ENCODE data around the gene CYP46A1.

The CYP46A1 gene

GRCh38 chr14:99720941-99721791, 37.1 kb downstream of the CYP46A1 start:
- no peak overlapping the region for H3K4me3 ChIP-seq (ENCODE audit: low read length)
- TF ChIP-seq CTCF (conservative IDR thresholded peaks at IDR 0.05; ENCODE audit: low read length) = no peak
- no peak for DNase-seq (ENCODE audit: low read depth)

GRCh38 chr14:99721792-99722516, 37.9 kb downstream of the CYP46A1 start:
- DNase-seq (ENCODE audit: low read depth) = no peak
- no peak for TF ChIP-seq CTCF (conservative IDR thresholded peaks at IDR 0.05; ENCODE audit: low read length)
- H3K4me3 ChIP-seq (ENCODE audit: low read length) = no peak overlapping the region

GRCh38 chr14:99722741-99723140, 38.6 kb downstream of the CYP46A1 start:
- H3K4me3 ChIP-seq (ENCODE audit: low read length) = no peak overlapping the region
- no peak for TF ChIP-seq CTCF (conservative IDR thresholded peaks at IDR 0.05; ENCODE audit: low read length)
- no peak for DNase-seq (ENCODE audit: low read depth)

GRCh38 chr14:99724196-99724891, 40.2 kb downstream of the CYP46A1 start:
- TF ChIP-seq CTCF (conservative IDR thresholded peaks at IDR 0.05; ENCODE audit: low read length) = no peak
- H3K4me3 ChIP-seq (ENCODE audit: low read length) = no peak overlapping the region
- no peak for DNase-seq (ENCODE audit: low read depth)

DNA sequence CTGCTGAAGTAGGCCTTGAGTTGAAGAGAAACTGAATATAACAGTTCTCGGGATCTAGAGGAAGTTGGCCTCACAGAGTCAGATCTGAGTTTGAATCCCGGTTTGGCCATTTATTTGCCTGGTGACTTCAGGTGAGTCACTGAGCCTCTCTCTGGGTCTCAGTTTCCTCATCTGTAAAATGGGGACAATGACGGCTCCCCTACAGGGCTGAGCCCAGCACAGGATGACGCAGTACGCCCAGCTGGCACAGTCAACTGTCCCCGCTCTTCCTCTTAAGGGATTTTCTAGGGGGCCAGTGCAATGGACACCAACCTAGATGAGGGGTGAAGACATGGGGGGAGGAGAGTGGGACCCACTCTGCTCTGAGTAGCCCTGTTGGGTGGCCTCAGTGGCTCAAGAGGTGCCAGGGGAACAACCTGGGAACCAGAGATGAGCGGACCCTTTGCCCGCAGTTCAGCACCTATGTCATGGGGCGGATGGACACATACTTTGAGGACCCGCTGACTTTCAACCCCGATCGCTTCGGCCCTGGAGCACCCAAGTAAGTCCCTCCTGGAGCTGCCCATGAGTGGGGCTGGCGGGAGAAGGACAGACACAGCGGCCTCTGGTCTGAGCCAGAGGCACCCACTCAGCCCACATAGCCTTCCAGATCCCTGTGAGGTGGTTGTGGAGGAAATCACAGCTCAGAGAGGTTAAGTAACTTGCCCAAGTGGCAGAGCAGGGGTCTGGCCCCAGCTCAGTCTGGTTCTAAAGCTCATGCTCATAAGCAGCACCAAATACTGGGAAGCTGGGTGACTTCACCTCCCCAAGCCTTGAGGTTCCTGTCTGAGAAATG, 41.1 kb downstream of the CYP46A1 start:
- no peak overlapping the region for H3K4me3 ChIP-seq (ENCODE audit: low read length)
- TF ChIP-seq CTCF (conservative IDR thresholded peaks at IDR 0.05; ENCODE audit: low read length) = no peak
- no peak for DNase-seq (ENCODE audit: low read depth)

GRCh38 chr14:99725774-99726537, 41.9 kb downstream of the CYP46A1 start:
- no peak overlapping the region for H3K4me3 ChIP-seq (ENCODE audit: low read length)
- TF ChIP-seq CTCF (conservative IDR thresholded peaks at IDR 0.05; ENCODE audit: low read length) = no peak
- DNase-seq (ENCODE audit: low read depth) = no peak

Measured in AG10803 (cell line).